ENCODE data around the gene DFFB. TPM values are rescaled to one million over a fixed set of nuclear protein-coding genes. Genes with fewer than 3 reads are reported as not detected.

The DFFB gene
- polyA plus RNA-seq, 1 donor from 2014 or later, result 20.2 TPM

DNA sequence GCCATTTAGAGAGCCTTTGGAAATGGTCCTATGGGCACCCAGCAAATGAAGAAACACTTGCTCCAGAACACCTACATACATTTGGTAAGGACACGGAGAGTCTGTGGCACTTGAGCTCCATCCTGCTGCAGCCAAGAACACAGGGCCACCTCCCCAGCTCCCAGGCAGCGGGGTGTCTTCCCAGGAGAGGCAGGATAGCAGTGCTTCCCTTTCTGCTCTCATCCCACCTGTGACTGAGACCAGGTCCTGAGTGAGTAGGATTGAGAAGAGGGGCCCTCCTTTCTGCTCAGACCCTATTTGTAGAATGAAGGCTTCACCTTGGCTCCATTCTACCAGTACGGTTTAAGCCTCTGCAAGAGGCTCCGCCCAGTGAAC is 38.7 kb downstream of the DFFB start:
- peaks cover 57% of the 10 kb centered on the region for H3K79me2 ChIP-seq (replicated peaks; ENCODE audit: insufficient read depth, low read length)
- no peaks in the 10 kb centered on the region for H3F3A ChIP-seq (ENCODE audit: insufficient read depth, low read length, poor library complexity, severe bottlenecking)
- H3K36me3 ChIP-seq (ENCODE audit: insufficient read depth, low read length), result no peaks in the 10 kb centered on the region

DNA sequence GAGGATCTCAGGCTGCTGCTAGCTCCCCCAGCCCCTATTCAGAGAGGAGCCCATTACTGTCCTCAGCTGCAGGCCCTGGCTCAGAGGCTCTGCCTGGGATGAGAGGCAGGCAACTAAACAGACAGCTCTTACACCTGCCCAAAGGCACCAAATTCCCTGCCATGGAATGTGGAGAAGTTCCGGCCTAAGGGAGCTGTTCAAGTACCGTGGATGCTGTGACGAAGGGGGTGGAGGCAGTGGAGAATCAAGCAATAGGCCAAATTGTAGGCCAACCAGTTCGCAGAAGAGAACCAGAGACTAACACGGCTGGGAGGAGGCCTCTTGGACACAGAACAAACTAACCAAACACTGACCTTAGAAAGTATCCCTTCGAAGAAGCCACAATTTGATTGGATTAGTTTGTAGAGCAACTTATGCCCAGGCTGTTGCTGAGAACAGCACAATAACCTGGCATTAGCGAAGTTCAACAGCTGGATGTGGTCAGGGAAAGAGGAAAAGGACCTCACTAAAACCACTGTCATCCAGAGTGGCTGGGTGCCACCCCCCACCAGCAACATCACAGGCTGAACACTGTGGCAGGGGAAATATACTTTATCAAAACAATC is 39.2 kb downstream of the DFFB start:
- TF ChIP-seq TAF1 (IDR thresholded peaks at IDR 0.05; ENCODE audit: low read depth), result no peak
- TF ChIP-seq EP300 (conservative IDR thresholded peaks at IDR 0.05; ENCODE audit: poor library complexity, severe bottlenecking), result no peak
- no peak for TF ChIP-seq RAD21 (conservative IDR thresholded peaks at IDR 0.05)
- TF ChIP-seq MXI1 (conservative IDR thresholded peaks at IDR 0.05; ENCODE audit: poor library complexity, severe bottlenecking), result no peak
- H3K27me3 ChIP-seq (ENCODE audit: insufficient read depth, low read depth, low read length), result no peaks in the 10 kb centered on the region
- H4K20me1 ChIP-seq (ENCODE audit: insufficient read depth), result no peaks in the 10 kb centered on the region

More for the DNA sequence above, 38.7 kb downstream of the DFFB start:
- H3K9me3 ChIP-seq (ENCODE audit: low read length), result no peaks in the 10 kb centered on the region
- H3K9me2 ChIP-seq (ENCODE audit: insufficient read depth, low read length), result no peaks in the 10 kb centered on the region
- H3K4me2 ChIP-seq (ENCODE audit: low read length), result no peak overlapping the region
- H3K9ac ChIP-seq (ENCODE audit: low read length), result no peak overlapping the region
- H3K27ac ChIP-seq (ENCODE audit: low read length), result no peak overlapping the region
- H3K4me3 ChIP-seq (ENCODE audit: low read length), result no peak overlapping the region
- TF ChIP-seq EZH2 (IDR thresholded peaks at IDR 0.05; ENCODE audit: borderline replicate concordance, insufficient read depth, low read length, poor library complexity, severe bottlenecking), result no peak
- no peak for TF ChIP-seq RAD21 (conservative IDR thresholded peaks at IDR 0.05)
- TF ChIP-seq, protein P1, sequence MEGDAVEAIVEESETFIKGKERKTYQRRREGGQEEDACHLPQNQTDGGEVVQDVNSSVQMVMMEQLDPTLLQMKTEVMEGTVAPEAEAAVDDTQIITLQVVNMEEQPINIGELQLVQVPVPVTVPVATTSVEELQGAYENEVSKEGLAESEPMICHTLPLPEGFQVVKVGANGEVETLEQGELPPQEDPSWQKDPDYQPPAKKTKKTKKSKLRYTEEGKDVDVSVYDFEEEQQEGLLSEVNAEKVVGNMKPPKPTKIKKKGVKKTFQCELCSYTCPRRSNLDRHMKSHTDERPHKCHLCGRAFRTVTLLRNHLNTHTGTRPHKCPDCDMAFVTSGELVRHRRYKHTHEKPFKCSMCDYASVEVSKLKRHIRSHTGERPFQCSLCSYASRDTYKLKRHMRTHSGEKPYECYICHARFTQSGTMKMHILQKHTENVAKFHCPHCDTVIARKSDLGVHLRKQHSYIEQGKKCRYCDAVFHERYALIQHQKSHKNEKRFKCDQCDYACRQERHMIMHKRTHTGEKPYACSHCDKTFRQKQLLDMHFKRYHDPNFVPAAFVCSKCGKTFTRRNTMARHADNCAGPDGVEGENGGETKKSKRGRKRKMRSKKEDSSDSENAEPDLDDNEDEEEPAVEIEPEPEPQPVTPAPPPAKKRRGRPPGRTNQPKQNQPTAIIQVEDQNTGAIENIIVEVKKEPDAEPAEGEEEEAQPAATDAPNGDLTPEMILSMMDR (IDR thresholded peaks at IDR 0.05; ENCODE audit: poor library complexity, severe bottlenecking), result no peak
- TF ChIP-seq, protein P2, sequence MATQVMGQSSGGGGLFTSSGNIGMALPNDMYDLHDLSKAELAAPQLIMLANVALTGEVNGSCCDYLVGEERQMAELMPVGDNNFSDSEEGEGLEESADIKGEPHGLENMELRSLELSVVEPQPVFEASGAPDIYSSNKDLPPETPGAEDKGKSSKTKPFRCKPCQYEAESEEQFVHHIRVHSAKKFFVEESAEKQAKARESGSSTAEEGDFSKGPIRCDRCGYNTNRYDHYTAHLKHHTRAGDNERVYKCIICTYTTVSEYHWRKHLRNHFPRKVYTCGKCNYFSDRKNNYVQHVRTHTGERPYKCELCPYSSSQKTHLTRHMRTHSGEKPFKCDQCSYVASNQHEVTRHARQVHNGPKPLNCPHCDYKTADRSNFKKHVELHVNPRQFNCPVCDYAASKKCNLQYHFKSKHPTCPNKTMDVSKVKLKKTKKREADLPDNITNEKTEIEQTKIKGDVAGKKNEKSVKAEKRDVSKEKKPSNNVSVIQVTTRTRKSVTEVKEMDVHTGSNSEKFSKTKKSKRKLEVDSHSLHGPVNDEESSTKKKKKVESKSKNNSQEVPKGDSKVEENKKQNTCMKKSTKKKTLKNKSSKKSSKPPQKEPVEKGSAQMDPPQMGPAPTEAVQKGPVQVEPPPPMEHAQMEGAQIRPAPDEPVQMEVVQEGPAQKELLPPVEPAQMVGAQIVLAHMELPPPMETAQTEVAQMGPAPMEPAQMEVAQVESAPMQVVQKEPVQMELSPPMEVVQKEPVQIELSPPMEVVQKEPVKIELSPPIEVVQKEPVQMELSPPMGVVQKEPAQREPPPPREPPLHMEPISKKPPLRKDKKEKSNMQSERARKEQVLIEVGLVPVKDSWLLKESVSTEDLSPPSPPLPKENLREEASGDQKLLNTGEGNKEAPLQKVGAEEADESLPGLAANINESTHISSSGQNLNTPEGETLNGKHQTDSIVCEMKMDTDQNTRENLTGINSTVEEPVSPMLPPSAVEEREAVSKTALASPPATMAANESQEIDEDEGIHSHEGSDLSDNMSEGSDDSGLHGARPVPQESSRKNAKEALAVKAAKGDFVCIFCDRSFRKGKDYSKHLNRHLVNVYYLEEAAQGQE (IDR thresholded peaks at IDR 0.05; ENCODE audit: borderline replicate concordance), result no peak
- no peak for TF ChIP-seq EP300 (conservative IDR thresholded peaks at IDR 0.05; ENCODE audit: poor library complexity, severe bottlenecking)
- TF ChIP-seq MXI1 (conservative IDR thresholded peaks at IDR 0.05; ENCODE audit: poor library complexity, severe bottlenecking), result no peak
- TF ChIP-seq SMC3 (conservative IDR thresholded peaks at IDR 0.05; ENCODE audit: poor library complexity), result no peak
- H3K27me3 ChIP-seq (ENCODE audit: insufficient read depth, low read depth, low read length), result no peaks in the 10 kb centered on the region
- H4K20me1 ChIP-seq (ENCODE audit: insufficient read depth), result no peaks in the 10 kb centered on the region
- H2AFZ ChIP-seq (ENCODE audit: low read depth, low read length), result no peak overlapping the region

DNA sequence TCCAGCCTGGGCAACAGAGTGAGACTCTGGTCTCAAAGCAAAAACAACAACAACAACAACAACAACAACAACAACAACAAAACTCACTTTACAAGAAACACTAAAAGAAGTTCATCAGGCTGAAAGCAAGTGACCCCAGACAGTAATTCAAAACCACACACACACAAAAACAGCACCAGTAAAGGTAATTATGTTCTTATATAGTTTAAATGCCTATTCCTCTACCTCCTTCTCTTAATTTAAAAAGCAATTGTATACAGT is 41.1 kb downstream of the DFFB start:
- H3K9me3 ChIP-seq (ENCODE audit: low read length), result no peaks in the 10 kb centered on the region
- peak overlapping the region; percentile 93 for H3K4me3 ChIP-seq (ENCODE audit: low read length)
- no peak for TF ChIP-seq RAD21 (conservative IDR thresholded peaks at IDR 0.05)
- no peaks in the 10 kb centered on the region for H4K20me1 ChIP-seq (ENCODE audit: insufficient read depth)
- H3K36me3 ChIP-seq (ENCODE audit: insufficient read depth, low read length), result no peaks in the 10 kb centered on the region
- H2AFZ ChIP-seq (ENCODE audit: low read depth, low read length), result no peak overlapping the region
- no peaks in the 10 kb centered on the region for H3K9me2 ChIP-seq (ENCODE audit: insufficient read depth, low read length)
- H3K9ac ChIP-seq (ENCODE audit: low read length), result no peak overlapping the region
- no peaks in the 10 kb centered on the region for H3K27me3 ChIP-seq (ENCODE audit: insufficient read depth, low read depth, low read length)
- peaks cover 54% of the 10 kb centered on the region for H3K79me2 ChIP-seq (replicated peaks; ENCODE audit: insufficient read depth, low read length)
- no peak overlapping the region for H3K4me2 ChIP-seq (ENCODE audit: low read length)
- no peaks in the 10 kb centered on the region for H3F3A ChIP-seq (ENCODE audit: insufficient read depth, low read length, poor library complexity, severe bottlenecking)
- H3K27ac ChIP-seq (ENCODE audit: low read length), result no peak overlapping the region

More for the DNA sequence above, 39.2 kb downstream of the DFFB start:
- H3K9me2 ChIP-seq (ENCODE audit: insufficient read depth, low read length), result no peaks in the 10 kb centered on the region
- H2AFZ ChIP-seq (ENCODE audit: low read depth, low read length), result no peak overlapping the region
- no peaks in the 10 kb centered on the region for H3K36me3 ChIP-seq (ENCODE audit: insufficient read depth, low read length)
- no peak overlapping the region for H3K9ac ChIP-seq (ENCODE audit: low read length)
- H3F3A ChIP-seq (ENCODE audit: insufficient read depth, low read length, poor library complexity, severe bottlenecking), result no peaks in the 10 kb centered on the region
- no peak overlapping the region for H3K4me2 ChIP-seq (ENCODE audit: low read length)
- H3K4me3 ChIP-seq (ENCODE audit: low read length), result no peak overlapping the region
- no peaks in the 10 kb centered on the region for H3K9me3 ChIP-seq (ENCODE audit: low read length)
- H3K27ac ChIP-seq (ENCODE audit: low read length), result no peak overlapping the region
- peaks cover 57% of the 10 kb centered on the region for H3K79me2 ChIP-seq (replicated peaks; ENCODE audit: insufficient read depth, low read length)

Measured in neural cell (in vitro differentiated cells).